DMS 273 treated with DMSO at 0.1 percent for 48 hours (cell line): Measurements from ENCODE around the gene TSPY9.
"Not testable (repeated sequence)": the region's sequence is repeated elsewhere in the genome, so short reads cannot be mapped to it uniquely, and the experiment has no call there.

Source experiments
- DNase-seq: peaks from one replicate; lab custom pipeline; 2025; lab: John Stamatoyannopoulos, UW

Gene TSPY9, protein sequence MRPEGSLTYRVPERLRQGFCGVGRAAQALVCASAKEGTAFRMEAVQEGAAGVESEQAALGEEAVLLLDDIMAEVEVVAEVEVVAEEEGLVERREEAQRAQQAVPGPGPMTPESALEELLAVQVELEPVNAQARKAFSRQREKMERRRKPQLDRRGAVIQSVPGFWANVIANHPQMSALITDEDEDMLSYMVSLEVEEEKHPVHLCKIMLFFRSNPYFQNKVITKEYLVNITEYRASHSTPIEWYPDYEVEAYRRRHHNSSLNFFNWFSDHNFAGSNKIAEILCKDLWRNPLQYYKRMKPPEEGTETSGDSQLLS

GRCh38 chrY:9486967-9487366 lies at the start of gene TSPY9:
TSS of gene TSPY9 (plus strand) at chrY:9487267. CDS start at chrY:9487313, 46 bp downstream.
- not testable (repeated sequence) for DNase-seq

DNA sequence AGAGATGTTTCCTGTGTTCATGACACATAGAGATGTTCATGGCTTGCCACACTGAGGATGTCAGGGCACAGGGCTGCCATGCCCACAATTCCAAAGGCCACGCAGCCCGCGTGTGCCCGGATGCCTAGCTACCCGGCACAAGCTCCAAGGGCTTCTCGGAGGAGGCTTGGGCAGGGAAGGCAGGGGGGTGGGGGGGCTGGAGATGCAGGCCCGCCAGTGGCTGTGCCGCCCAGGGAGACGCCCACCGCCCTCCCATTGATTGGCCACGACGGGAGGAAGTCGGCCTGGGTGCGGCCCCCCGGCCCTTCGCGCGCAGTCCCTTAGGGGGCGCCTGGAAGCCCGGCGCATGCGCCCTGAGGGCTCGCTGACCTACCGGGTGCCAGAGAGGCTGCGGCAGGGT lies 20.4 kb upstream of the TSPY9 start, which contains the start of gene TSPY1:
Gene TSPY1, plus strand, starts transcription at position 301 of the 400 bp plus-strand sequence. Its CDS starts 46 bp downstream, at position 347.
- not testable (repeated sequence) for DNase-seq

GRCh38 chrY:9504396-9504795 lies 17.3 kb downstream of the TSPY9 start:
- DNase-seq: not testable (repeated sequence)

DNA sequence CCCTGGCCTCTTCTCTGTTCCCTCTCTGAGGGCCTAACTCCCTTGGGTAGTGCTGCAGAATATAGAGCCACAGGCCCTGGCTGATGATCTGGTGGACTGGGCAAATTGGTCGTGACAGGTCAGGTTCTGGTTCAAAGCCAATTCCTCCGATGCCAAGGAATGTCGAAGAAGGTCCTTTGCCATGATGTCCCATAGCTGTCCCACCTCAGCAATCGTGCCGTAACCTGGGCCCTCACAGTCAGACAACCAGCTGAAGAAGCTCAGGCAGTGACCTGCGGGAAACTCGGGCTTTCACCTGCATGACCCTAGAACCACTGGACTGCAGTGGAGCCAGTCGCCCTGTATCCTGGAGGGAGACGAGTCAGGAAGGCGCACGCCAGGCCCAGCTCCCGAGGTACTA lies 29.2 kb downstream of the TSPY9 start:
- DNase-seq: not testable (repeated sequence)

GRCh38 chrY:9527580-9527979 lies 40.5 kb downstream of the TSPY9 start, which contains the start of gene TSPY10:
TSS of gene TSPY10 (plus strand) at chrY:9527880. CDS start at chrY:9527926, 46 bp downstream.
- DNase-seq: not testable (repeated sequence)
